ENCODE data around the gene NRG4. TPM values are rescaled to one million over a fixed set of nuclear protein-coding genes. Genes with fewer than 3 reads are reported as not detected.

NRG4 gene
- total and polyA plus RNA-seq, 2 of the 8 experiments (the other 6 are each of a cell fraction or from before 2014, with no cell fraction given) = 0.24 TPM; not detected in 1

- H3K14ac ChIP-seq (ENCODE audit: insufficient read length) = no peak overlapping the region
- H4K20me1 ChIP-seq (replicated peaks in 1 of 2; ENCODE audit: control insufficient read depth in 1 of 2, insufficient read depth in 2 of 2, low read length in 2 of 2) = peaks cover 3 to 7% of the 10 kb centered on the region in 2 experiments
- TF ChIP-seq RNF2 (IDR thresholded peaks at IDR 0.05; ENCODE audit: borderline replicate concordance, low read depth, low read length, missing control alignments, poor library complexity, severe bottlenecking) = no peak
- no peak for TF ChIP-seq JUND (IDR thresholded peaks at IDR 0.05; ENCODE audit: low read length)
- TF ChIP-seq, protein P1, sequence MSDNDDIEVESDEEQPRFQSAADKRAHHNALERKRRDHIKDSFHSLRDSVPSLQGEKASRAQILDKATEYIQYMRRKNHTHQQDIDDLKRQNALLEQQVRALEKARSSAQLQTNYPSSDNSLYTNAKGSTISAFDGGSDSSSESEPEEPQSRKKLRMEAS (IDR thresholded peaks at IDR 0.05) = no peak
- TF ChIP-seq TAF7 (optimal IDR thresholded peaks at IDR 0.05; ENCODE audit: borderline replicate concordance, low read depth, low read length) = no peak
- no peak for TF ChIP-seq BRCA1 (IDR thresholded peaks at IDR 0.05; ENCODE audit: low read depth, low read length)
- no peak for TF ChIP-seq YY1 (IDR thresholded peaks at IDR 0.05; ENCODE audit: low read depth, low read length)
- TF ChIP-seq MAFK (IDR thresholded peaks at IDR 0.05; ENCODE audit: low read depth, low read length) = no peak
- TF ChIP-seq CHD2 (IDR thresholded peaks at IDR 0.05; ENCODE audit: low read length) = no peak
- TF ChIP-seq KDM1A (IDR thresholded peaks at IDR 0.05; ENCODE audit: borderline replicate concordance, low read length) = no peak
- TF ChIP-seq EGR1 (IDR thresholded peaks at IDR 0.05; ENCODE audit: borderline replicate concordance, low read depth, low read length) = no peak
- no peak for TF ChIP-seq RAD21 (IDR thresholded peaks at IDR 0.05 in 1 of 2, conservative IDR thresholded peaks at IDR 0.05 in 1 of 2; ENCODE audit: low read depth in 2 of 2, low read length in 2 of 2)
- no peak overlapping the region for H4K91ac ChIP-seq (replicated peaks; ENCODE audit: insufficient read length, low read length)
- no peak overlapping the region for H3K27ac ChIP-seq (ENCODE audit: low read depth, low read length)
- H4K8ac ChIP-seq (ENCODE audit: extremely low read depth, insufficient read depth, low read length) = no peak overlapping the region
- no peak overlapping the region for H3K23ac ChIP-seq (ENCODE audit: insufficient read length)
- H2BK15ac ChIP-seq (ENCODE audit: low read length) = no peak overlapping the region
- H3K27me3 ChIP-seq (replicated peaks in 1 of 4; ENCODE audit: control insufficient read depth in 3 of 4, extremely low read depth in 1 of 4, insufficient read depth in 3 of 4, low read length in 3 of 4) = no peaks in the 10 kb centered on the region
- DNase-seq (ENCODE audit: low read depth in 1 of 2, low spot score in 2 of 2) (no peak), FAIRE-seq (no peak)
- 98% methylated on average over 2 of the region's 2 CpGs; no CpG with 5 or more reads in 1 of the 2 experiments for WGBS, 2 experiments (ENCODE audit: extremely low coverage in 1 of 2, insufficient coverage in 1 of 2, insufficient read length in 1 of 2, insufficient replicate concordance in 2 of 2, low coverage in 1 of 2, low lambda C conversion rate in 2 of 2, missing lambda C conversion rate in 1 of 2)
- peaks cover 0 to 11% (median 3%) of the 10 kb centered on the region in 4 experiments; a peak in 3 of 7 replicates for H3K4me1 ChIP-seq (replicated peaks in 1 of 4; ENCODE audit: control insufficient read depth in 3 of 4, insufficient read depth in 4 of 4, low read length in 3 of 4)
- peaks cover 3 to 52% (median 32%) of the 10 kb centered on the region in 4 experiments for H3K36me3 ChIP-seq (ENCODE audit: control insufficient read depth in 2 of 4, insufficient read depth in 4 of 4, low read length in 3 of 4)
- H3K4me3 ChIP-seq (ENCODE audit: extremely low read depth in 1 of 4, insufficient read depth in 2 of 4, low read depth in 3 of 4, low read length in 4 of 4) = no peak overlapping the region
- no peak overlapping the region for H3K4me2 ChIP-seq (ENCODE audit: insufficient read depth in 1 of 2, low read depth in 2 of 2, low read length in 2 of 2)
- H4K5ac ChIP-seq (ENCODE audit: insufficient read length, low read depth, low read length) = no peak overlapping the region
- peaks cover 0 to 4% of the 10 kb centered on the region in 2 experiments; a peak in 2 of 4 replicates for H3K79me2 ChIP-seq (ENCODE audit: control insufficient read depth in 1 of 2, insufficient read depth in 2 of 2, low read length in 2 of 2)
- no peak overlapping the region for H2BK12ac ChIP-seq (ENCODE audit: low read depth, low read length)
- CTCF ChIA-PET (ENCODE audit: partially characterized antibody) = interaction anchor here (2.0 to 5.1 kb wide), 5 partner anchors 9 to 220 kb away, joined by 4 to 41 read pairs (median 13); no protein-coding TSS in a partner anchor
- H3K4ac ChIP-seq (replicated peaks; ENCODE audit: insufficient read length, low read depth, low read length) = no peak overlapping the region
- no peaks in the 10 kb centered on the region for H3K9me3 ChIP-seq (ENCODE audit: insufficient read depth in 2 of 2, low read depth in 1 of 2, low read length in 1 of 2)
- 0 out of 2 replicates have a peak, but pooled peaks cover 2% of the 10 kb centered on the region for H3K79me1 ChIP-seq (ENCODE audit: low read depth, low read length)
- H2AK5ac ChIP-seq (ENCODE audit: low read depth, low read length) = no peak overlapping the region
- H3K23me2 ChIP-seq (ENCODE audit: low read depth, low read length) = no peaks in the 10 kb centered on the region
- H2AFZ ChIP-seq (ENCODE audit: low read length) = no peak overlapping the region
- H2BK20ac ChIP-seq (ENCODE audit: low read length) = no peak overlapping the region
- no peak overlapping the region for H3K18ac ChIP-seq (ENCODE audit: extremely low read depth, low read length)
- POLR2A ChIA-PET (ENCODE audit: partially characterized antibody) = no interaction called here
- no peak overlapping the region for H3K9ac ChIP-seq (replicated peaks in 1 of 4; ENCODE audit: extremely low read depth in 1 of 4, low read depth in 3 of 4, low read length in 3 of 4)
- no peak overlapping the region for H2BK120ac ChIP-seq (replicated peaks; ENCODE audit: low read depth, low read length)
- H2BK5ac ChIP-seq (ENCODE audit: low read depth, low read length) = no peak overlapping the region
- H3K56ac ChIP-seq (replicated peaks; ENCODE audit: insufficient read length, low read depth, low read length) = no peak overlapping the region
These were observed 81.4 kb downstream of the NRG4 start for GRCh38 chr15:75930866-75931265.
